Measurements from ENCODE around the gene SORT1. TPM values are rescaled to one million over a fixed set of nuclear protein-coding genes. Genes with fewer than 3 reads are reported as not detected.
A peak's percentile ranks its signal among the peaks of the same experiment; 100 is the strongest.

The SORT1 gene
- total RNA-seq, 6 experiments from 2014 or later, result 51.6 to 78.4 (median 58.5) TPM

DNA sequence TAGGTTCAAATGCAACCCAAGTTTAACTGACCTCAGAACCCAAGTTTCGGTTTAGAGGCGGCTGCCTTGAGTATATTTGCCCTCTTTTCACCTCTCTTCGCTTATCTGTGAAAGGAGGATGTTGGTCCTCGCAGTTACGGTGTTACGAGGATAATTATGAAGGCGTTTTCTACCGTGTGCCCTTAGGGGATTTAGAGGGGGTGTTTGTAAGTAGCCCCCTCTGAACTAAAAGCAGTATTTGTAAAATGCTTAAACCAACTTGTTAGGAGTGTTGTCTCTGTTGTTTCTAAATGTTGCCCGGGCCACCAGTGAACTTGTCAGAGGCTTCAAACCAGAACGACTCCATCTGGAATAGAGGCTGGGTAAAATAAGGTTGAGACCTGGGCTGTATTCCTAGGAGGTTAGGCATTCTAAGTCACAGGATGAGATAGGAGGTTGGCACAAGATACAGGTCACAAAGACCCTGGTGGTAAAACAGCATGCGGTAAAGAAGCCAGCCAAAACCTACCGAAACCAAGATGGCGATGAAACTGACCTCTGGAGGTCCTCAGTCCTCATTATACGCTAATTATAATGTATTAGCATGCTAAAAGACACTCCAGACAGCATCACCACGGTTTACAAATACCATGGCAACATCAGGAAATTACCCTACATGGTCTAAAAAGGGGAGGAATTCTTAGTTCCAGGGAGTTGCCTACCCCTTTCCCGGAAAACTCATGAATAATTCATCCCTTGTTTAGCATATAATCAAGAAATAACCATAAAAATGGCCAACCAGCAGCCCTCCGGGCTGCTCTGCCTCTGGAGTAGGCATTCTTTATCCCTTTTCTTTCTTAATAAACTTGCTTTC lies 113.7 kb downstream of the SORT1 start:
- TF ChIP-seq CTCF (IDR thresholded peaks at IDR 0.05), result no peak
- Mint-ChIP-seq H3K27ac (peak overlapping the region; percentile 84), H3K27me3 (ENCODE audit: insufficient read depth) (peaks cover 6% of the 10 kb centered on the region), H3K36me3 (ENCODE audit: low read depth) (peaks cover 10% of the 10 kb centered on the region; the same call in 1 of the 2 replicates), H3K4me3 (peak overlapping the region; percentile 94), H3K4me1 (ENCODE audit: low read depth) (peaks cover 32% of the 10 kb centered on the region), H3K9me3 (no peaks in the 10 kb centered on the region)
- no peak for DNase-seq

GRCh38 chr1:109282952-109283747 lies 114.6 kb downstream of the SORT1 start, which contains the start of gene PSRC1:
Gene PSRC1, minus strand, starts transcription at chr1:109283145.
- H3K4me1 Mint-ChIP-seq (ENCODE audit: low read depth), result peaks cover 32% of the 10 kb centered on the region
- peak; percentile 70 for TF ChIP-seq CTCF (IDR thresholded peaks at IDR 0.05)
- H3K27ac Mint-ChIP-seq, result peak within 1 kb of the TSS; percentile 84
- H3K9me3 Mint-ChIP-seq, result no peaks in the 10 kb centered on the region
- peaks cover 3% of the 10 kb centered on the region for H3K27me3 Mint-ChIP-seq (ENCODE audit: insufficient read depth)
- H3K36me3 Mint-ChIP-seq (ENCODE audit: low read depth), result peaks cover 10% of the 10 kb centered on the region; the same call in 1 of the 2 replicates
- H3K4me3 Mint-ChIP-seq, result peak within 1 kb of the TSS; percentile 94
- peak; percentile 95 for DNase-seq

- DNase-seq, result no peak
- H3K27me3 Mint-ChIP-seq (ENCODE audit: insufficient read depth), result peaks cover 1% of the 10 kb centered on the region
- peak overlapping the region; percentile 94 for H3K4me3 Mint-ChIP-seq
- no peak for TF ChIP-seq CTCF (IDR thresholded peaks at IDR 0.05)
- peaks cover 32% of the 10 kb centered on the region for H3K4me1 Mint-ChIP-seq (ENCODE audit: low read depth)
- no peaks in the 10 kb centered on the region for H3K9me3 Mint-ChIP-seq
- H3K27ac Mint-ChIP-seq, result peak overlapping the region; percentile 84
- H3K36me3 Mint-ChIP-seq (ENCODE audit: low read depth), result peaks cover 10% of the 10 kb centered on the region; the same call in 1 of the 2 replicates
These were observed 115.2 kb downstream of the SORT1 start for GRCh38 chr1:109282497-109282951.

- H3K27me3 Mint-ChIP-seq (ENCODE audit: insufficient read depth), result peaks cover 4% of the 10 kb centered on the region
- no peak for TF ChIP-seq CTCF (IDR thresholded peaks at IDR 0.05)
- peaks cover 39% of the 10 kb centered on the region for H3K4me1 Mint-ChIP-seq (ENCODE audit: low read depth)
- peak overlapping the region; percentile 94 for H3K4me3 Mint-ChIP-seq
- H3K27ac Mint-ChIP-seq, result peak overlapping the region; percentile 84
- H3K36me3 Mint-ChIP-seq (ENCODE audit: low read depth), result peaks cover 10% of the 10 kb centered on the region; the same call in 1 of the 2 replicates
- H3K9me3 Mint-ChIP-seq, result no peaks in the 10 kb centered on the region
- DNase-seq, result no peak
These were observed 115.8 kb downstream of the SORT1 start for GRCh38 chr1:109281680-109282496.

DNA sequence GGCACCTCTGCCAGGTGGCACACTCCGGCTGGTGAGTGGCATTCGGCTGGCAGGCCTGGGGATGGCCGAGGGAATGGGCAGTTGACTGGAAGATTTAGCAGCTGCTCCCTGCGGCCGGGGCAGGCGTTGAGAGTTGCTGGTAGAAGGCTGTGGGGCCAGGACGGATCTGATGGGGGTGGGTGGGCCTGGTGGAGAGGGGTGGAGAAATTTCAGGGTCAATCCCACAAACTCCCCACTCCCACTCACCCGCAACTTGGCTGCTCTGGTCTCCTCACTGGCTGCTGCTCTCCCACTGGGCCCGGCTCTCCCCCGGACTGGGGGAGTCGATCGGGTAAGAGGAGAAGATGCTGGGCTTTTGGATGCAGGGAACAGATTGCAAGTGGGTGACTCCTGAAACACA lies 116.9 kb downstream of the SORT1 start:
- TF ChIP-seq CTCF (IDR thresholded peaks at IDR 0.05), result no peak
- peak overlapping the region; percentile 94 for H3K4me3 Mint-ChIP-seq
- H3K27ac Mint-ChIP-seq, result no peak overlapping the region
- H3K27me3 Mint-ChIP-seq (ENCODE audit: insufficient read depth), result peaks cover 6% of the 10 kb centered on the region
- H3K9me3 Mint-ChIP-seq, result no peaks in the 10 kb centered on the region
- peaks cover 47% of the 10 kb centered on the region for H3K4me1 Mint-ChIP-seq (ENCODE audit: low read depth)
- H3K36me3 Mint-ChIP-seq (ENCODE audit: low read depth), result peaks cover 10% of the 10 kb centered on the region; the same call in 1 of the 2 replicates
- no peak for DNase-seq

Measured in HFFc6 (cell line).